ENCODE data around the gene LDHD.

DNA sequence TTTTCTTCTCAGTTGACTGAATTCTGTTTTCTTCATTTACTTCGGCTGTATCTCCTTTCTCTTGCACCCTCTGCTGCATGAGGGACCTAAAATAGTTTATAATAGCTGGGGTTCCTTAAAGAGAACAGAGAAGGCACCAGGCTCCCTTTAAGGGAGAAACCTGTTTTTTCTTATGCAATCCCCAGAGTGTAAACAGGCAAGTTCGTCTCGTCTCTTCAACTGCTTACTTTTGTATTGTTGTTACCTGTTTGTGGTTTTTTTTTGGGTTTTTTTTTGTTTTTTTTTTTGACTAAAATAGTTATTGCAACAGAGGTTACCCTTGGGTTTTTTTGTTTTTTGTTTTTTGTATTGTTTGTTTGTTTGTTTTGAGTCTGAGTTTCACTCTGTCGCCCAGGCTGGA, 3.7 kb upstream of the LDHD start:
- TF ChIP-seq, protein P1, sequence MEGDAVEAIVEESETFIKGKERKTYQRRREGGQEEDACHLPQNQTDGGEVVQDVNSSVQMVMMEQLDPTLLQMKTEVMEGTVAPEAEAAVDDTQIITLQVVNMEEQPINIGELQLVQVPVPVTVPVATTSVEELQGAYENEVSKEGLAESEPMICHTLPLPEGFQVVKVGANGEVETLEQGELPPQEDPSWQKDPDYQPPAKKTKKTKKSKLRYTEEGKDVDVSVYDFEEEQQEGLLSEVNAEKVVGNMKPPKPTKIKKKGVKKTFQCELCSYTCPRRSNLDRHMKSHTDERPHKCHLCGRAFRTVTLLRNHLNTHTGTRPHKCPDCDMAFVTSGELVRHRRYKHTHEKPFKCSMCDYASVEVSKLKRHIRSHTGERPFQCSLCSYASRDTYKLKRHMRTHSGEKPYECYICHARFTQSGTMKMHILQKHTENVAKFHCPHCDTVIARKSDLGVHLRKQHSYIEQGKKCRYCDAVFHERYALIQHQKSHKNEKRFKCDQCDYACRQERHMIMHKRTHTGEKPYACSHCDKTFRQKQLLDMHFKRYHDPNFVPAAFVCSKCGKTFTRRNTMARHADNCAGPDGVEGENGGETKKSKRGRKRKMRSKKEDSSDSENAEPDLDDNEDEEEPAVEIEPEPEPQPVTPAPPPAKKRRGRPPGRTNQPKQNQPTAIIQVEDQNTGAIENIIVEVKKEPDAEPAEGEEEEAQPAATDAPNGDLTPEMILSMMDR (IDR thresholded peaks at IDR 0.05; ENCODE audit: low read length), result no peak
- TF ChIP-seq EZH2 (IDR thresholded peaks at IDR 0.05; ENCODE audit: borderline replicate concordance, low read length), result no peak

Measured in OCI-LY1 (cell line).